Activated CD8-positive, alpha-beta memory T cell treated with anti-CD3 and anti-CD28 coated beads, Interleukin-2, amount 10 ng/mL, durations not matched to agents 7 days and 5 days (primary cell): Measurements from ENCODE around the gene MYLK. TPM values are rescaled to one million over a fixed set of nuclear protein-coding genes. Genes with fewer than 3 reads are reported as not detected.

ENCODE experiments used
- ATAC-seq: fragments of 150-1000 bp; cut with Tn5 transposase; one replicate; pipeline ENCODE4 v1.10.0; 2021; ENCODE audit warnings: moderate library complexity
- CTCF ChIA-PET: fragments of 350-600 bp; sonication (Branson Sonifier 250); formaldehyde crosslinking; loops from one replicate; lab custom pipeline; 2021; ENCODE audit warnings: antibody characterized with exemption; lab: Charles Lee
- DNase-seq: peaks from one replicate; pipeline ENCODE4 v3.0.0-alpha.2; 2020
- H3K27ac Mint-ChIP-seq: one replicate; pipeline ENCODE4 v1.8.0; 2021; ENCODE audit warnings: mild to moderate bottlenecking, mixed read lengths
- H3K27me3 Mint-ChIP-seq: one replicate; pipeline ENCODE4 v1.8.0; 2021; ENCODE audit warnings: mixed read lengths
- H3K36me3 Mint-ChIP-seq: one replicate; pipeline ENCODE4 v1.8.0; 2021; ENCODE audit warnings: mild to moderate bottlenecking, mixed read lengths
- H3K4me1 Mint-ChIP-seq: one replicate; pipeline ENCODE4 v1.8.0; 2021; ENCODE audit warnings: mixed read lengths
- H3K4me3 Mint-ChIP-seq: one replicate; pipeline ENCODE4 v1.8.0; 2021; ENCODE audit warnings: mild to moderate bottlenecking, moderate library complexity, mixed read lengths
- H3K9me3 Mint-ChIP-seq: one replicate; pipeline ENCODE4 v1.8.0; 2022; ENCODE audit warnings: low read depth, mixed read lengths
- total RNA-seq, 2 experiments: library from RNA; stranded (reverse); gene quantifications; one replicate each; pipeline ENCODE4 v1.2.3, GENCODE V29; 2021

The MYLK gene
- total RNA-seq, 2 experiments from 2014 or later, result 0.50 to 0.96 TPM

DNA sequence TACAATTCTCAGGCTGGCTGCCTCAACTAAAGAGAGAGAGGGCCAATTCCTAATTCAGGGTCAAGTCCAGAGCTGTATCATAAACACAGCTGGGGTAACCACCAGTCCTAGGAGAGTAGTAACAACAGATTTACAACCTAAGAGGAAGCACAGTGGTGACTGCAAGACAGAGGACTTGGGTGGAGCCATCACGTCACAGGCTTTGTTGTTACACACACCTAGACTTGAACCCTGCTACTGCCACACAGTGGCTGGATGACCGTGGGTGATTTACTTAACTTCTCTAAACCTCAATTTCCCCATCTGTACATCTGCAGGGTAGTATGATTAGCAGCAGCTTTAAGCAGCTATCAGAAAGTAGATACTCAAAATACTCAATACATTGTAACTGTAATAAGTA is 78.6 kb downstream of the MYLK start:
- Mint-ChIP-seq H3K9me3 (no peaks in the 10 kb centered on the region), H3K4me3 (no peak overlapping the region), H3K4me1 (no peaks in the 10 kb centered on the region), H3K36me3 (no peaks in the 10 kb centered on the region), H3K27ac (no peak overlapping the region), H3K27me3 (peaks cover 11% of the 10 kb centered on the region)
- ATAC-seq, result no peak
- no peak for DNase-seq
- CTCF ChIA-PET, result no interaction called here

DNA sequence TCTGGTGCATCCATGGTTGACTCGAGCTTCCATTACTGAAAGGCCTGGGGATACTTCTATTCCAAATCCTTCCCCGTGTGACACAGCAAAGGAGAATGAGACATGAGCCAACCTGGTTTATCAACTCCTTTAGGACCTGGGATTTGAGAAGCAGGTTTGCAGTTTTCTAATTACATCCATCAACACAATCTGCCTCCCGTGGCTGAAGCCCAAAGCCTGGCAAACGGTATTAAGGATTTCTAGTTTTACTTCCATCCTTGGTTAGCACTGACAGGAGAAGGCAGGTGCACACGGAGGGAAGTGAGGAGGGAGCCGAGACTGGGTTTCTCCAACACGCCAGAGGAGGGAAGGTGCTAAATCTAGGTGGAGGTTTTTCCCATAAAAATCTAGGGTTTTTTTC is 79.0 kb downstream of the MYLK start:
- Mint-ChIP-seq H3K27ac (no peak overlapping the region), H3K4me3 (no peak overlapping the region), H3K27me3 (peaks cover 11% of the 10 kb centered on the region), H3K4me1 (no peaks in the 10 kb centered on the region), H3K9me3 (no peaks in the 10 kb centered on the region), H3K36me3 (no peaks in the 10 kb centered on the region)
- CTCF ChIA-PET, result no interaction called here
- no peak for DNase-seq
- no peak for ATAC-seq

DNA sequence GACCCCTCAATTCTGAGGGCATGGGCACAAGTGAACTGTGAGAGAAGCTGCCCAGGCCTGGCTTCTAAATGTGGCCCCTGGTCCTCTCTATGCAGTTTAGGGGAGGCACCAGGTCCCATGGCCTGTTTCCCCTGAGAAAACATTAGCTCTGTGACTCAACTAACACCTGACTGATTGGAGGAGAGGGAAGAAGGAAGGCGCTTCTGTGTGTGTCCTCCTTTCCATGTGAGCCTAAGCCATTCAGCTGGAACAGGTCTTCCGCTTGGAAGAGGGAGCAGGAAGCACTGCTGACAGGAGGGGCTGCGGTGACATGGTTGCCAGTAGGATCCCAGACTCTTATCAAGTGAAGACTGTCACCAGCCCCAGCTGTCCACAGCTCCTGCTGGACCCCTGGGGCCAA is 79.5 kb downstream of the MYLK start:
- no peak for ATAC-seq
- Mint-ChIP-seq H3K4me3 (no peak overlapping the region), H3K27me3 (peaks cover 11% of the 10 kb centered on the region), H3K4me1 (no peaks in the 10 kb centered on the region), H3K27ac (no peak overlapping the region), H3K36me3 (no peaks in the 10 kb centered on the region), H3K9me3 (no peaks in the 10 kb centered on the region)
- DNase-seq, result no peak
- CTCF ChIA-PET, result no interaction called here

DNA sequence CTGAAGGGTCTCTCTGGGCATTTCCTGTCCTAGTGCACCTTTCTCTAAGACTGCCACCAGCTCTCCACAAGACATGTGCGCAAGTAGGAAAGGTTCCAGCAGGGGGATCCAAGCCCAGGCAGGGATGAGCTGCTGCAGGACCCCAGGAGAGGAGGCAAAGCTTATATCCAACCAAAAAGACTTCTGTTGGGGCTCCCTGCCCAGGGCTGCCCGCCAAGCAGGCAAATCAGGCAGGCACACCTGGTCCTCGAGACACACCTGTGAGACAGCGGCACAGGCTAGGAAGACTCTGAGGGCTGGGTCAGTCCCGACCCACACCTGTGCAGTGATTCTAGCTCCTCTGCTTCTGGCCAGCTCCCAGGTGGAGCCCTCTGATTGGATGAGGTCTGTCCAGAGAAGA is 80.6 kb downstream of the MYLK start:
- ATAC-seq, result no peak
- Mint-ChIP-seq H3K27ac (no peak overlapping the region), H3K4me1 (no peaks in the 10 kb centered on the region), H3K4me3 (no peak overlapping the region), H3K9me3 (no peaks in the 10 kb centered on the region), H3K27me3 (peaks cover 11% of the 10 kb centered on the region), H3K36me3 (no peaks in the 10 kb centered on the region)
- DNase-seq, result no peak
- CTCF ChIA-PET, result no interaction called here

DNA sequence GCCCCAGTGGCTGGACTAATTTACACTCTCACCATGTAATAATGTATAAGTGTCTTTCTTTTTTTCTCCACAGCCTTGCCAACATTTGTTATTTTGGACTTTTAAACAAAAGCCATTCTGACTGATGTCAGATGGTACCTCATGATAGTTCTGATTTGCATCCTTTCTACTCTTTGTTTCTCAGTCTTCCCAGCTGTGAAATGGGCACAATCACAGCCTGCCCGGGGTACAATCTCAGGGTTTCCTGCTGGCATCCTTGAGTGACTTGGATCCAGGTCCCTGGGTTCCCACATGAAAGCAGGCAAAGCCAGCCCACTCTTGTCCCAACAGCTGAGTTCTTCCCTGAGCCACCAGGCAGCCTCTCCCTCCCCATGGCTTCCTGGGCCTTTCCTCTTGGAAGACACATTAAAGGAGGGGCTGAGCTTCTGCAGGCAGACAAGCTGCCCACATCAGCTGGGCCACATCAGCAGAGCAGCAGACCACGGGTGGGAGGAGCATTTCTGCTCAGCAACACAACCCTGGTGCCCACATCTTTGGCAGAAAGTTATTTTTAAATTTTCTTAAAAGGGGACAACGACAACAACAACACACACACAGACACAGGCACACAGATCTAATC is 82.0 kb downstream of the MYLK start:
- ATAC-seq, result no peak
- peaks cover 15% of the 10 kb centered on the region for H3K27me3 Mint-ChIP-seq
- H3K9me3 Mint-ChIP-seq, result no peaks in the 10 kb centered on the region
- H3K4me1 Mint-ChIP-seq, result no peaks in the 10 kb centered on the region
- no peaks in the 10 kb centered on the region for H3K36me3 Mint-ChIP-seq
- CTCF ChIA-PET, result no interaction called here
- no peak for DNase-seq
- no peak overlapping the region for H3K4me3 Mint-ChIP-seq
- no peak overlapping the region for H3K27ac Mint-ChIP-seq

DNA sequence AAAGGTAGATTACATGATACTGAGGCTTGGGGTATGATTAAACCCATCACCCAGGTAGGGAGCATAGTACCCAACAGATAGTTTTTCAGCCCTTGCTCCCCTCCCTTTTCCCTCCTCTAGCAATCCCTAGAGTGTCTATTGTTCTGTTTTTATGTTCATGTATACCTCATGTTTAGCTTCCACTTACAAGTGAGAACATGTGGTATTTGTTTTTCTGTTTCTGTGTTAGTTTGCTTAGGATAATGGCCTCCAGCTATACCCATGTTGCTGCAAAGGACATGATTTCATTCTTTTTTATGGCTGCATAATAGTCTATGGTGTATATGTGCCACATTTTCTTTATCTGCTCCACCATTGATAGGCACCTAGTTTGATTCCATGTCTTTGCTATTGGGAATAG is 82.7 kb downstream of the MYLK start:
- CTCF ChIA-PET, result no interaction called here
- Mint-ChIP-seq H3K4me3 (no peak overlapping the region), H3K36me3 (no peaks in the 10 kb centered on the region), H3K27ac (no peak overlapping the region), H3K4me1 (no peaks in the 10 kb centered on the region), H3K27me3 (peaks cover 16% of the 10 kb centered on the region), H3K9me3 (no peaks in the 10 kb centered on the region)
- DNase-seq (no peak), ATAC-seq (no peak)

DNA sequence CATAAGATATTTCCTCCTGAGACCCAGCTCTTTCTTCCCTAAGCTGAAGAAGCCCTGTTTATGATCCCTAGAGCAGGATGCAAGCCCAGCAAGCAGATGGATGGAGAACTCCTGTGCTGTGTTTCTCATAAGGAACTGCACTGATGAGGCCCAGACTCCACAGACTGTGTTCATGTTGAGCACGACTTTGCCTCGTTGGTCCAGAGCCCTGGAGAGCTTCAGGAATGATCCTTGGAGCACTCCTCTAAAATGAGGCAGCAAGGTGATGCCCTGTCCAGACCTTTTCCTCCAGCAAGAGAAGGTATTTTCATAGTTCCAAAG is 83.8 kb downstream of the MYLK start:
- CTCF ChIA-PET, result no interaction called here
- no peaks in the 10 kb centered on the region for H3K4me1 Mint-ChIP-seq
- no peaks in the 10 kb centered on the region for H3K9me3 Mint-ChIP-seq
- no peak overlapping the region for H3K27ac Mint-ChIP-seq
- DNase-seq (no peak), ATAC-seq (no peak)
- H3K4me3 Mint-ChIP-seq, result no peak overlapping the region
- peaks cover 21% of the 10 kb centered on the region for H3K27me3 Mint-ChIP-seq
- no peaks in the 10 kb centered on the region for H3K36me3 Mint-ChIP-seq

DNA sequence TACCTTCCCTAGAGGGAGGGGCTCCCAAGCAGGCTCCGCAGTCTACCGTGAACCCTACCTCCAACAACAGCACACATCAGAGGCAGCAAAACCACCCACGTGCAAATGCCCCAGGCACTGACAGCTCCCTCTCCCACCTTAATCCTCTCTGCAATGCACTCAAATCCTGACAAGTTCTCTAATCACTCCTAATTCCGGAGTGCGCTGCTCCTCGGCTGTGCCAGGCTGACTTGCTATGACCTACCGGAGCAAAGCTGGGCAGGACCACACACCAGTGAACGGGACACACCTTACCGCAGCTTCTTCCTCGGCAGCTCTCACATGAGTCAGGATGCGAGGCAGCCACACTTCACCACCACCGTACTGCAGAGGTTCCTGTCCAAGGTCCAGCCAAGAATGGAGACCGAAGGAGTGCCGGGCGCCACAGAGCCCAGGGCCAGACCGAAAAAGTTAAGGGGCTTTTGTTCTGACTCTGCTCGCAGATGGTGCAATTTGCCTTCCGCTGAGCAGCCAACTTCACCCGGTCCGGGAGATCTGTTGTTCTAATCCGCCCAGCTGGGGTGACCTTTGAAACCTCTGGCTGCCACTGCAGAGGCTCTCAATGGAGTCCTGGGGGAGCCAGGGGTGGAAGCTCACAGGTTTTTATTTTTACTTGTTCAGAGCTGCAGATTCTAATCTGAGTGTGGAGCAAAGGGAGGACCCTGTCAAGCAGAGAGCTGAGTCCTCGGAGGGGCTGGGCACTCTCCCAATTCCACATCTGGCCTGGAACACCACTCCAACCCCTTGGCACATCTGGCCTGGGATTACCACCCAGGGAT is 84.4 kb downstream of the MYLK start:
- H3K4me3 Mint-ChIP-seq, result no peak overlapping the region
- H3K27ac Mint-ChIP-seq, result no peak overlapping the region
- no peaks in the 10 kb centered on the region for H3K36me3 Mint-ChIP-seq
- DNase-seq, result no peak
- no peaks in the 10 kb centered on the region for H3K4me1 Mint-ChIP-seq
- H3K9me3 Mint-ChIP-seq, result no peaks in the 10 kb centered on the region
- H3K27me3 Mint-ChIP-seq, result peaks cover 23% of the 10 kb centered on the region
- CTCF ChIA-PET, result no interaction called here
- no peak for ATAC-seq

DNA sequence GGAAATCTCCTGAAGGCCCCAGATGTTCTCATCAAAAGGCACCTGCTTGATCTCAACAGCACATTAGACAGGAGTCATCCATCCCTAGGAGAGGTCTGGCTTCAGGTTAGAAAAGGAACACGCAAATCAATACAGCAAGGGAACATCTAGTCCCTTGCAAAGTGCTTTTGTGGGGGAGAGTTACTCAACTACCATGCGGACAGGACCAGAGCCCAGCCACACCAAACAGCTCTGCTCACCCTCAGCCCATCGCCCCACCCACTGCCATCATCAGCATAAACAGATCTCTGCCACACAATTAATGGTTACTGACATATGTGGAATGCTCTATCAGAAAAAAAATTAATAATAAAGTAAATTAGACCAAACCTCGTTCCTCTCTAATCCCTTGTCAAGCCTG is 85.6 kb downstream of the MYLK start:
- Mint-ChIP-seq H3K36me3 (no peaks in the 10 kb centered on the region), H3K4me1 (no peaks in the 10 kb centered on the region), H3K4me3 (no peak overlapping the region), H3K27me3 (peaks cover 30% of the 10 kb centered on the region), H3K27ac (no peak overlapping the region), H3K9me3 (no peaks in the 10 kb centered on the region)
- CTCF ChIA-PET, result no interaction called here
- ATAC-seq (no peak), DNase-seq (no peak)

DNA sequence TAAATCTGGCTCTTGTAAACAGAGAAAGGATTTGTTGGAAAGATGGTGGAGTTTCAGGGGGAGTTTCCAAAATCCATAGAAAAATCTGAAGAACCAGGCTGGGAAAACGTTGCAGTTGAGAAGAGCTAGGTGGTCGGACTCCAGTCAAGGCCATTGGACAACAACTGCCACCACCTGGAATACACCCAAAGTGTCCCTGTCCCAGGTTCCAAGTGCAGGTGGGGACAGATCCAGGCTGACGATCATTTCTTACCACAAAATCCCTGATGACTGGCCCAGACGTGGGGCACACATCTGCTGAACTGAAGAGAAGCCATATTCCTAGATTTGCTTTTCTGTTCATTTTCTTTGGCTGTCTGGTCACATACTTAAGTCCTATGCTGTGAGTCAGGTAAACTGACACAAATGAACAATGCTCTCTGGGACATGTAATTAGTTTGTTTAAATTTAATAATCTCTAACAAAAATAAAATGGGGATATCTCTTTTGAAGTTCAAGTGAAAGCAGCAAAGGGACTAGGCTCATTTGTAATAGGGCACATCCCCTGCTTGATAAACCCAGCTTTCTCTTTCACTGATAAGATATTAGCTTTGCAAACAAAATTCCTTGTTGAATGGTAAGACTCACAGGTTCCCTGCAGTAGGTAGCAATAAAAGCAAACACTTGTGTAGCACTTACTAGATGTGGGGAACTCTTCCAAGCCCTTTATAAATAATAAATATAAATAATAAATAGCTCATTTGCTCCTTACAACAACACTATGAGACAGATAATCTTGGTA is 88.5 kb downstream of the MYLK start:
- Mint-ChIP-seq H3K27ac (no peak overlapping the region), H3K9me3 (no peaks in the 10 kb centered on the region), H3K4me3 (no peak overlapping the region), H3K27me3 (peaks cover 20% of the 10 kb centered on the region), H3K36me3 (no peaks in the 10 kb centered on the region), H3K4me1 (no peaks in the 10 kb centered on the region)
- ATAC-seq, result no peak
- no peak for DNase-seq
- CTCF ChIA-PET, result no interaction called here

DNA sequence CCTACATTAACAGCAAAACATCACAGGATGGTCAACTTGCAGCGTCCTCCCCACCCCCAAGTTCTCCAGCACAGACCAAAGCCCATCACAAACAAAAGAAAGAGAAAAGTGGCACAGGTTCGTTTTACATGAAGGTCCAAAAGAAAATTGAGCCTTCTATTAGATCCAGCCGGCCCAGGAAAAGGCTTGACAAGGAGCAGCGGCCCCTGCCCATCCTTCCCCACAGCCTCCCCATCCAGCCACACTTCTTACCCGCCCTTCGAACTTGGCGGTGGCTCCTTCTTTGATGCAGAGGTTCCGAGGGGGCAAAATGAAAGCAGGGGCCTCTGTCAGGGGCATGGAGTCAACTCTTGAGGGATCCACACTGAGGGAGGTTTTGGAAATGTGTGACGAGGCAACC is 90.7 kb downstream of the MYLK start:
- no peak for DNase-seq
- CTCF ChIA-PET, result interaction anchor here (0.8 kb wide), 1 partner anchor 189 kb away, joined by 3 read pairs; no protein-coding TSS in a partner anchor
- no peak for ATAC-seq
- Mint-ChIP-seq H3K4me3 (no peak overlapping the region), H3K27ac (no peak overlapping the region), H3K9me3 (no peaks in the 10 kb centered on the region), H3K27me3 (peaks cover 20% of the 10 kb centered on the region), H3K4me1 (no peaks in the 10 kb centered on the region), H3K36me3 (no peaks in the 10 kb centered on the region)

DNA sequence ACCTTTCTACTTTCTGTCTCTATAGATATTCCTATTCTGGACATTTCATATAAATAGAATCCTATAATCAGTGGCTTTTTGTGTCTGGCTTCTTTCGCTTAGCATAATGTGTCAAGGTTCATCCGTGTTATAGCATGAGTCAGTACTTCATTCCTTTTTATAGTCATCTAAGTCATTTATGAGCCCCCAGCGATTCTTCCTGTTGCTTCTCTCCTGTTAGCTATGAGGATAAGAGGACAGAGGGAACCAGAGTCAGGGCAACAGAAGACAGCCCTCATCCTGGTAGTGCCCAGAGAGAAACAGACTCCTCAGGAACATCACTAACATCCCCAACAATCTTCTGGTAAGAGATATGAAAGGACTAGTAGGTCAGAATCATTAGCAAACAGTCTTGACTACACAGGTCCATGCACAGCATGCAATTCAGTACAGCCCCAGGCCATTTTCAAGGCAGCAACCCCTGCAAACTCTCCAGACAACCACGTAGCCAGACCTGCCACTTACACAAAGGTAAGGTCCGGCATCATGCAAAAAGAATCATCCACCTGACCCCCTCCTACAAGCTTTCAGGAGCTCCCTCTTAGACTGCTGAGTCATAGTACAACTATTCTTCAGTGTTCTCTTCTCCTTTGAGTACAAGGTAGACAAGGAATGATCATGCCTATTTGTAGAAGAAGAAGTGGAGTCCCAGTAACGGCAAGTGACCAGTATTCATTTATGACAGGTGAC is 91.5 kb downstream of the MYLK start:
- H3K27me3 Mint-ChIP-seq, result peaks cover 16% of the 10 kb centered on the region
- CTCF ChIA-PET, result no interaction called here
- no peaks in the 10 kb centered on the region for H3K4me1 Mint-ChIP-seq
- H3K36me3 Mint-ChIP-seq, result no peaks in the 10 kb centered on the region
- DNase-seq (no peak), ATAC-seq (no peak)
- H3K4me3 Mint-ChIP-seq, result no peak overlapping the region
- no peak overlapping the region for H3K27ac Mint-ChIP-seq
- H3K9me3 Mint-ChIP-seq, result no peaks in the 10 kb centered on the region

DNA sequence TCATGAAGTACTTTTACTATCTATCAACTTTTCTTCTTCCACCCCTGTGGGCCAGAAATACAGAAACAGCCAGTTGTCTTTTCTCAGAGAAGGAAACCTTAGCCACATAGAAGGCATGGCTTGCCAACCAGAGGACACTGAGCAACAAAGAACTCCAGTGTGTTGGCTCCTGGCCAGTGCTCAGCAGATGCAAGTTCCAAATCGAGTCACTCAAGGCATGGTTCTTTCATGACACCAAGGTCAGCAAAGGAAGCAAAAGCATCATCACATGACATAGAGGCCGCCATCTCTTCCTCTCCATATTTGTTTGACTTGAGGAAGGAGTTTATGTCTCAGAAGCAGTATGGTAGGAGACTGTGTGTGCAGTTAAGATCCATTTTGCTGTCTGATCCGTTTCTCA is 92.2 kb downstream of the MYLK start:
- no peak overlapping the region for H3K27ac Mint-ChIP-seq
- no peak overlapping the region for H3K4me3 Mint-ChIP-seq
- no peak for DNase-seq
- no peaks in the 10 kb centered on the region for H3K4me1 Mint-ChIP-seq
- H3K9me3 Mint-ChIP-seq, result no peaks in the 10 kb centered on the region
- no peaks in the 10 kb centered on the region for H3K36me3 Mint-ChIP-seq
- peaks cover 19% of the 10 kb centered on the region for H3K27me3 Mint-ChIP-seq
- ATAC-seq, result no peak
- CTCF ChIA-PET, result no interaction called here
